GM18526 (cell line): ENCODE results near the gene PTCH1.

Source experiments
- POLR2A ChIP-seq: IDR thresholded peaks from 3 replicates; pipeline ENCODE4 v1.6.1; 2011; ENCODE audit not compliant: insufficient read length; ENCODE audit errors: extremely low read depth

PTCH1 gene

DNA sequence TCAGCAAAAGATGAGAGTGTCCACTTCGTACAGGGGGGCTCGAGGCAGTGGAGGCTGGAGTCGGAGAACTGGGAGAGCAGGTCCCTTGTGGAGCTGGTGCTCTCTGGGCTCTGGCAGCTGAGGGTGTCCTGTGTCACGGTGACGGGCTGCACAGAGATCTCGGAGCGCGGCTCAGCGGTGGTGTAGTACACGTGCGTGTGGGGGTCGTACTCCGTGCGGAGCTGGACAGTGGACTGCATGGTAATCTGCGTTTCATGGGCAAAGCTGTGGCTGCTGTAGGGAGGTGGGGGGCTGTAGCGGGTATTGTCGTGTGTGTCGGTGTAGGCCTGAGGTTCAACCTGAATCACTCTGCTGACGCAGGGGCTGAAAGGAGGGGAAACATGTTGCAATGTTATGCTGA lies 48.0 kb downstream of the PTCH1 start:
- no peak for TF ChIP-seq POLR2A

DNA sequence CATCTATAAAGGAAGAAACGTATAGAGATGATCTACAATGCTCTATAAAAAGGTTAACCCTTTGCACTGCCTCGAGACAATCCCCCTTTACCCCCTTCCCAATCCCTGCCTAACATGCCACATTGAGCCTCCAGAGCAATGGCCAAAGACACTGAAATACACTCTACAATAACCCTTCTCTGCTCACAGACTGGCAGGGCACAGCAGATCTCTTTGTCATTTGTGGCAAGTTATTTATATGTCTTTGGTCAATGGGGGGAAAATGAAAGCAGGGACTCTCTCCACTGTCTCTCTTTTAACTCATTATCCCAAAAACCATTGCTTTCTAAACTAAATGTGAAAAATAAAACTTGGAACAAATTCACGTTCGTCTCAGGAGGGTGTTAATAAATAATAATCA lies 51.7 kb downstream of the PTCH1 start:
- no peak for TF ChIP-seq POLR2A

DNA sequence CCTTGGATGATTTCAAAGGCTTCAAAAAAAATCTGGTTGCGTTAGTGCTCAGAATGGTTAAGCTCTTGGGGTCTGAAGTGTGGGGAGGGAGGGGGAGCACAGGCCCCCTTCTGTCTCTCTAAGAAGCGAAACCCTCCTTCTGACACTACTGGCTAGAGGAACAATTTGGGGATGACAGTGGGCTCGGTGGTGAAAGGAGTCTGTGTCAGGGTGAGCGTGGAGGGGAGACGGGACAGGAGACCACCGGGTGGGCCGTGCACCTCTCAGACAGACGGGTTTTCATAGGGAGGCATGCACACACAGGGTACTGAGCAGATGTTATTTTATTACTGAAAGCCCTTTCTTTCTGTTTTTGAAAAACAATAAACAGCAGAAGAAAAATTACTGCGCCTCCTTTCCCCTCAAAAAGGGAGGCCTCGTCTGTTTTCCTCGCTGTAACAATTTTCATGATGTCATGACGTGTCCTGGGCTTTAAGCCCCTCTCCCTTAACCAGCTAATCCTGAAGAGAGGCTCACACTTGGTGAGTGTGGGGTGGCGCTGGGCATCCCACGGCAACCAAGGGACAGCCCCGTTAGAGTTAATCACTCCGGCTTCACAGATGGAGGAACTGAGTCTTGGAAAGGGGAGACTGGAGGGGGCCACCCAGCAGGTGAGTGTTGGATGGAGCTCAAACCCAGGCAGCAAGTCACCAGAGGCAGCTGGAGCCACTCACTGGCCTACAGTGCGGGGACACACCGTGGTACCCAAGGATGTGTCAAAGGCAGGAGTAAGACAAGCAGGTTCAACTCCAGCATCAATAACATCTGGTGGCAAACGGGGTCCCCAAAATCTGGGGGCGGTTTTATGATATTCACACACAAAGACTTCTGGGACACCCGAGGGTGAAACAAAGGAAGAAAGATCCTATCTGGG lies 53.4 kb downstream of the PTCH1 start:
- no peak for TF ChIP-seq POLR2A

DNA sequence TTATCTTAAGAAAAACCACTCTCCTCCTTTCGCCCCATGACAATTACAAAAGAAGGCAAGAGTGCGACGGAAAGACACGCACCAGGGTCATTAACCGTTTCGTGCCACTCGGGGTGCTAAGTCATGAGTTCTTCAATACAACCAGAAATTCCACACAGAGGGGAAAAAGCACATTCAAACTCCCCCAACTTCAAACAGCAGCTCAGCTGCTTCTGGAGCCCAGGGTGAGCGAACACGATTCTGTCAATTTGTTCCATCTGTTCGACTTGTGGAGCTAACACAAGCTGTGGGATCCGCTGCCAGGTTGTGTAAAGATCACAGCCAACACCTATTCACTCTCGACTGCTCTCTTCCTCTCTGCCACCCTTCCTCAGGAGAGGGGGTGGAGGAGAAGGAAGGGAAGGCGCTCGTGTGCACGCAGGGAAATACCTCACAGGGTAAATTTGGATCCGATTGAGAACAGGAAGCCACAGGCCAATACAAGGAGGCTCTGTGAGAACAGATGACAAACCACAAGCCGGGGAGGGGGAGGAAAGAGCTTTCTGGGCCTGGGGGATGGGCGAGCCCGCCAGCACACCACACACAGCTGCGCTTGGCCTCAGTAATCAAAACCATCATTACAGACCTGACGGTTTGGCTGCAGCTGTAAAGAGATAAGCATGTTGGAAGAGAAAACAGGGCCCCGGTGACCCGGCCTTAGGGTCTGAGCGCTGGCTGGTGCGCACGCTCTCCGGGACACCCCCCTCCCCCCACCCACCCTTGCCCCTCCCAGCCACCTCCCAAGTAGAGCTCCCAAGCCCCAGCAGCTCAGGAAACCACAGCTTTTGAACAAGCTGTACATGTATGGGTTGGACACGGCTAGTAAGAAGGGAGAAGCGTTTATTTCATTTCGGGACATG lies 54.3 kb downstream of the PTCH1 start:
- peak; percentile 20 for TF ChIP-seq POLR2A

DNA sequence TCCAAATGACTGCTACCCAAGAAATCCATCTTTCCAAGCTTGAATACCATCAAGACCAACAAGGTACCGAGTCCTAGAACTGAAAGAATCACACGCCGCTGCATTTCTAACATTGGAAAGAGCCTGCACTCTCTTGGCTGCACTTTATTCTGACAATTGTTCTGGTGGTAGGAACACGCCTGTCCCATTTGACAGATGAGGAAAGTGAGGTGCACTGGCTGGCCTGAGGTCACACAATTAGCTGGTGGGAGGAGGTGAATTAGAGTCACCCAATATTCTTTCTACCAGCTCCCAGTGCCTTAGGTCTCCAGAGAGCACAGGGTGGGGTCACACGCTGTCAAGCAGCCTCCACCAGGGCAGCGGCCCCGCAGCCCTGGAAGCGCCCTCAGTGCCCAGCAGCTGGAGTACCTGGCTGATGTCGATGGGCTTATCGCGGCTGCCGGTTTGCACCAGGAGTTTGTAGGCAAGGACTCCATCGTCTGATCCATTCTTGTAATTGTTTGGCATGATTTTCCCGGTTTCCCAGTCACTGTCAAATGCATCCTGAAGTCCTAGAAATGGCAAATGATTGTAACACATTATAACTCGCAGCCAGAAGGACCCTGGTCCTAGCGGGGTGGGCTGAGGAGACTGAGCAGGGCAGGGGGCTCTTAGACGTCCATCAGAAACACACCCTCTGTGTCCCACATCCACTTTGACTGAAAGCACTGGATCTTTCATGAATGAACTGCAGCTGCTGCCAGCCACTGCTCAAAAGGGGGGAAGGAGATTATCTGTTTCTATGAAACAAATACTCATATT lies 55.1 kb downstream of the PTCH1 start:
- TF ChIP-seq POLR2A, result no peak

DNA sequence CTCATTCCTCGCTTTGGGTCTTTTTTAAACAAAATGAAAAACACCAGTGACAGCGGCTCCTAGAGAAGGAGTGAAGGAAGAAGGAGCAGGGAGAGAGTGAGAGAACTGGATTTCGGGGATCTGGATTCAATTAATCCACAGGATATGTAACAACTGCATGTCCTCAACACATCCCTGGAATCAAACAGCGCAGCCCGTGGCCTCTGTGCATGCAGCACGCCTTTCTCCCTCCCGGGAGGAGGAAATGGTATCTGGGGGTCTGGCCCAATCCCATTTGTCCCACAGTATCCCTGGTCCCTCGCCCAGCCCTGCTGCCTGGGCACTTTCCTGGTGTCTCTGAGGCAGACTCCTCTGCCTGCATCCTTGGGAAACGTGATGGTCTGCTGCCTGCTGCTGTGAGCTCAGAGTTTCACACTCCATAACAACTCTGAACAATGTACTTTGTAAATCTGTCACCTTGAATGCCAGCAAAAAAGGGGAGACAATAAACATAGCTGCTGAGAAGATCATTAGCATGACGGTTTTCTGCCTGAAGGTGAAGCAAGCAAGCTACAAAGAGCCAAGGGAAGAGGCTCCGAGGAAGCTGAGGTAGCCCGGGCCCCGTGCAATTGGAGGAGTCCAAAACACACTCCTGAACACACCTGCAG lies 56.1 kb downstream of the PTCH1 start:
- no peak for TF ChIP-seq POLR2A

DNA sequence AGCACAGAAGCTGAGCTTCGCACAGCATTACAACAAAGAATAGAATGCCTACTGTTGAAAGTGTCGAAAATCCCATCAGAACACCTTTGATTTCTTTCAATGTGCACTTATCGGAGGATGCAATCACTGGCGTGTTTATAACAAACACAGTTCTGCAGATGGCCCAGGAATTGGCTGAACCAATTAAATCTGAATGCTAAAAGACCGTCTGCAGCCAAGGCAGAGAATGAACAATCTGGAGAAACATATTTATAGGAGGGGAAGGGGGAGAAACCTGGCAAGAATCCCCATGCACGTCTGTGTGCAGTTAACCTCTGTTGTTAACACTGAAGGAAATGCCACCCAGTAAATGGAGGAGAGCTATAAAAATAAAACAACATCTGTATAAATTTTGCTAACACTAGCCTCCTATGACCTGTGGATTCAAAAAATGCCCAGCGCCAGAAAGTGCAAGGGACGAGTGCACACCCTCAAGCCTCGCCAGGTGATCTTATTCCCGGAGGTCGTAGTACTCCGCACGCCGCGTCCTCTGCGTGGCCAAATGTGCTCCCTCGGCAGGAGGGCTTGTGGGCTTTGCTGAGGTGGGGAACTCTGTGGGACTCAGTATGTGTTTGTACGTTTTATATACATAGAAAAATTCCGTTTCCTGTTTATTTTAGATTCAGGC lies 56.8 kb downstream of the PTCH1 start:
- TF ChIP-seq POLR2A, result no peak

DNA sequence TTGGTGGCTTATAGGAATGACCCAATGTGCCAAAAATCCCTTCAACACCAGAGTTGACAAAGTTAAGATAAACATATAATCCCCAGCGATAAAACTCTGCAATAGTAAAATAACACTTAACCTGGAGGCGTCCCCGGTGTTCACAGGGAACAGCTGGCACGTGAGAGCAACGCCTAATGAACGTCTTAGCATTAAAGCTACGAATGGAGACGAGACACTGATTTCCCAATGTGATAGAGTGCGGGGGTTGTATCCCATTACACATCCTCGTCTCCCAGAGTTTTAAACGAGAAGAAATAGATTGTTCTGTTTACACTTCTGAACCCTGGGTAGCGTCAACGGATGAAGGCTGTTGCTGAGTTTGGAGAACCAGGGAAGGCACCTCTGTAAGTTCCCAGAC lies 57.6 kb downstream of the PTCH1 start:
- no peak for TF ChIP-seq POLR2A

DNA sequence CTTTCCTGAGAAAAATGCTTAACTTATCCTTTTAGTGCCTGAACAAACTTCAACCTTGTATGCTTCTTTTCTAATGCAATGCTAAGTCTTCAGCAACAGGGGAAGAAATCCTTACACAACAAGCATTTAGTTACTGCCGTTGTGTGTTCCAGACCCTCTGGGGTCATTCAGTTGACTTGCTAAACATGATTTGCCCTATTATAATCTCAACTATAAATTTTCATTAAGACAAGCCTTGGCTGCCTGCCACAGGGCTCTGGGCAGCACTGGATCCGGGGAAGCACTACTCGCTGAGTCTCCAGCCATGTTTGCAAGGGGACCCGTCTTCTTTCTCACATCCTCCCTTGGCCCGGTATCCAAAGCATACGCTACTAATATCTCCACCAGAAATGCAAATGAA lies 58.1 kb downstream of the PTCH1 start:
- TF ChIP-seq POLR2A, result no peak

DNA sequence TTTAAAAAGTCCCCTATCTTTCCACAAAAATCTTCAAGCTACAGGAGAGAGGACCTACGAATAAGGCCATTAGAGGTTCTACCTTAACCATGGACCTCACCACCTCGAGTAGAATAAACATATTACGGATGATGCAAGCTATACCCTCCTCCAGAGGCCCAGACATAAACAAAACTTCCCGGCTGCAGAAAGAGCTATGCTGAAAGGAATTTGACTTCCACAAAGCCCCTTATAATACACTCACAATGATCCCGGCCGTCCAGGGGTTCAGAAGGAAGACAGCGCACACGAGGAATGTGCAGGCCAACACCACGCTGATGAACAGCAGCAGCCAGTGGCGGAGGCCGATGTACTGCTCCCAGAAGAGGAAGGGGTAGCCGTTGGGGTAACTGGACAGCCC lies 59.0 kb downstream of the PTCH1 start:
- TF ChIP-seq POLR2A, result no peak

DNA sequence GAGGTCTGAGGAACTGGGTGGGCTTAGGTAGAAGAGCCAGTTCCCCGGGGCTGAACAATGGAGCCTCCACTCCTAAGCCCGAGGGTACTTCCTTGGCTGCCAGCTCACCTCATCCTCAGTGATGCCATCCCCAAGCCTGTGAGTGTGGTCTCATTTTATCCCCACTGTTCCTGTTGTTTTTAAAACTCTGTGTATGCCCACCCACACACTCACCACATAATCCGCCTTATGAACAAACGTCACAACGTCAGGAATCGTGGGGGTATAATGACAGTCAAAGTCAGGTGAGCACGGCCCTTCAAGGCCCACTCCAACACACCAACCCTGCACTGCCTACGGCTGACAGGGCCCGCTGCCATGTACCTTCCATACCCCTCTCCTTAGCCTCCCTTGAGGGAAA lies 61.1 kb downstream of the PTCH1 start:
- no peak for TF ChIP-seq POLR2A

DNA sequence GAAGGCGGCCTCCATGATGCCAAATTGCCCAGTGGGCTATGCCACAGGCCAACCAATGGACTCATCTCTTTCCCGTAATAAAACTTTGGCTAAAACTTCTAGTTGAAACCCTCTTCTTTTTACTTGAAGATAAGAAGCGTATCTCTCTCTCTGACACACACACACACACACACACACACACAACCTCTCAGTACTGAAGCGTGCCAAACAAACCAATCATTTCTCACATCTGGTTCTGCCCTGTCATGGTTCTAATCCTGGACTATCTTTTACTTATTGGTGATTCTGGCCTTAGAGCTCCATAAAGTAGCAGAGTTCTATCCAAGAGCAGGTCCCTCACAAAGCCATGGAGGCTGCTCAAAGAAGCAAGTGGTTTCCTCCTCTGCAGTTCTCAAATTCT lies 64.6 kb downstream of the PTCH1 start:
- TF ChIP-seq POLR2A, result no peak

DNA sequence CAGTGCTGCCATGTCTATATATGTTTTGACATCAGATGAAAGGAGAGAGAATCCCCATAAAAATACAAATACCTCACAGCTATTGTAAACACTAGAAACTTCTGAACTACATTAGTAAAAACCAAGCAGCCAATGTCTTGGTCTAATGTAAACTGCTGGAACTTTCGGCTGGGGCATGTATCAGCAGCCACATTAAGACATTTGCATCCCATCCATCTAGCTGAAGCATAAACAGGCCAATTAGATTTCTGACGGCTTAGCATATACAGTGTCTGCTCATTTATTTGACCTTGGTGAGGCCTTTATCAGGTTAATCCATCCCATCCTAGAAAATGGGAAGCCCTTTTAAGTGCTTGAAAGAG lies 65.7 kb downstream of the PTCH1 start:
- no peak for TF ChIP-seq POLR2A
